Mucosa of stomach (tissue), 1 donor: ENCODE measurements around the gene NBEA.

Source experiments
- H3K27me3 ChIP-seq: one replicate; pipeline ENCODE4 v1.7.0; 2013; ENCODE audit warnings: mild to moderate bottlenecking, low read length; ENCODE audit not compliant: control insufficient read depth, insufficient read depth
- H3K36me3 ChIP-seq: one replicate; pipeline ENCODE4 v1.7.0; 2013; ENCODE audit warnings: low read length; ENCODE audit not compliant: control insufficient read depth, insufficient read depth
- H3K4me1 ChIP-seq: one replicate; pipeline ENCODE4 v1.7.0; 2013; ENCODE audit warnings: mild to moderate bottlenecking, low read length; ENCODE audit not compliant: control insufficient read depth, insufficient read depth
- H3K4me3 ChIP-seq: one replicate; pipeline ENCODE4 v1.7.0; 2013; ENCODE audit warnings: low read length
- H3K9ac ChIP-seq: one replicate; pipeline ENCODE4 v1.7.0; 2013; ENCODE audit warnings: mild to moderate bottlenecking, low read length, moderate library complexity
- H3K9me3 ChIP-seq: one replicate; pipeline ENCODE4 v1.7.0; 2013; ENCODE audit warnings: mild to moderate bottlenecking, low read length, moderate library complexity; ENCODE audit not compliant: control insufficient read depth
- donor health status: Pancreatic carcinoma.

The NBEA gene

DNA sequence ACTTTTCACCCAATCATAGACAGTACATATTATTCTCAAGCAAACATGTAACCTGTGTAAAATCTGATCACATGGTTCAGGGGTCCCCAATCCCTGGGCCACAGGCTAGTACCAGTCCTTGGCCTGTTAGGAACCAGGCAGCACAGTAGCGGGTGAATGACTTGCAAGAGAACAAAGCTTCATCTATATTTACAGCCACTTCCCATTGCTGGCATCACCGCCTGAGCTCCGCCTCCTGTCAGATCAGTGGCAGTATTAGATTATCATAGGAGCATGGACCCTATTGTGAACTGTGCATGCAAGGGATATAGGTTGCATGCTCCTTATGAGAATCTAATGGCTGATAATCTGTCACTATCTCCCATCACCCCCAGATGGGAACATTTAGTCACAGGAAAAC, 401.3 kb downstream of the NBEA start:
- Histone ChIP-seq H3K4me3 (no peak overlapping the region), H3K4me1 (no peaks in the 10 kb centered on the region), H3K9ac (no peak overlapping the region), H3K9me3 (no peaks in the 10 kb centered on the region), H3K36me3 (no peaks in the 10 kb centered on the region), H3K27me3 (no peaks in the 10 kb centered on the region)

DNA sequence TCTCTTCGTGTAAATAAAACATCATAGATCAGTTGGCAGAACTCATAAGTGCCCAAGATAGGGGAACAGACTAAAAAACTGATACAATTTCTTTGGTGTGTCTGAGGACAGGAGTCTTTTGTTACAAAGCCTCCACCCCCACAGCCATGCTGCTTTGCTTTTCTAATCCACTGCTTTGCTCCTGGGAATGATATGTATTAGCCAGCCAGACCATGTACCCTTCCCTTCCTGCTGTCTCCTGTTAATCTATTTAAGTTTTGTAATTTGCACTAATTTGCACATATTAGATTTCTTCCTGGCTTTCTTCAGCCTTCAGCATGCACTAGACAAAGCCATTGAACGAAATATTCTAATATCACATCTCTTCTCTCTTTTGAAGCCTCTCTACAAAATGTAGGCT, 403.9 kb downstream of the NBEA start:
- Histone ChIP-seq H3K9me3 (no peaks in the 10 kb centered on the region), H3K27me3 (no peaks in the 10 kb centered on the region)

DNA sequence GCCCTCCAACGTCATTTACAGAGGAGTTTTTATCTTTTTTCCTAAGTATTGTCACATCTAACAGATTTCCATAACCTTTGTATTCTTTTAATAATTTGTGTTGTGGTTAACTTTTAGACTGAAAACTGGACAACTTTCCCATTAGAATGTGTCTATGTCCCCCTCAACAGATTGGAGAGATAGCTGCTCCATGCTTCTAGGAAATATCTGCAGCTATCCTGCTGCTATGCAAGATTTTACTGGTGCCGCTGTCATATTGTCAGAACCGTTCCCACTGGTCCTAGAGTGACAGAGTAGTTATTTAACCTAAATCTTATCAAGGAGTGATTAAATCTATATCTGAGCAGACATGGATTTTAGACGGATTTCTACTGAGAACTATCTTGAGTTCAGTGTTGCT, 404.4 kb downstream of the NBEA start:
- no peaks in the 10 kb centered on the region for H3K36me3 ChIP-seq
- H3K9ac ChIP-seq, result no peak overlapping the region
- peaks cover 8% of the 10 kb centered on the region for H3K4me1 ChIP-seq
- no peaks in the 10 kb centered on the region for H3K27me3 ChIP-seq
- no peak overlapping the region for H3K4me3 ChIP-seq
- H3K9me3 ChIP-seq, result no peaks in the 10 kb centered on the region

More for the DNA sequence above, 403.9 kb downstream of the NBEA start:
- H3K9ac ChIP-seq, result no peak overlapping the region
- no peak overlapping the region for H3K4me3 ChIP-seq
- H3K4me1 ChIP-seq, result peaks cover 8% of the 10 kb centered on the region
- H3K36me3 ChIP-seq, result no peaks in the 10 kb centered on the region

DNA sequence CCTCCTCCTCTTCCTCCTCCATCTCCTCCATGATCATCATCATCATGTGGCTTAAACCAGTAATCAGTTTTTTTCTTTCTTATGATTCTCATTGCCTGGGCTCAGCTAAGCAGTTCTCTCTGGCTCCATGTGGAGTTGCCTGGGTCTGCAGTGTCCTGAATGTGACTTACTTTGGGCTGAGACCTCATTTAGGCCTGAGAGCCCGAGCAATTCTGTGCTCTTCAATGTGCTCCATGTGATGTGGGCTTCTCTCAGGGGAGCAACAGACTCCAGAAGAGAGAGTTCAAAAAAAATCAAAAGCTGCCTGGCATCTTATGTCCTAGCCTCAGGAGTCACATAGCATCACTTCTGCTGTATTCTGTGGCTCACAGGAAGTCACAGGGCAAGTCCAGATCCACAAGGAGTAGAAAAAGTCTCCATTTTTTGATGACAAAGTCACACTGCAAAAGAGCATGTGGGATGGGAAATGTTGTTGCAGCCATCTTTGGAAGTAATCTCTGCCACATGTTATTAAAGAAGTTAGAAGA, 405.7 kb downstream of the NBEA start:
- Histone ChIP-seq H3K4me3 (no peak overlapping the region), H3K9me3 (no peaks in the 10 kb centered on the region), H3K36me3 (no peaks in the 10 kb centered on the region), H3K9ac (no peak overlapping the region), H3K4me1 (peaks cover 8% of the 10 kb centered on the region), H3K27me3 (no peaks in the 10 kb centered on the region)

DNA sequence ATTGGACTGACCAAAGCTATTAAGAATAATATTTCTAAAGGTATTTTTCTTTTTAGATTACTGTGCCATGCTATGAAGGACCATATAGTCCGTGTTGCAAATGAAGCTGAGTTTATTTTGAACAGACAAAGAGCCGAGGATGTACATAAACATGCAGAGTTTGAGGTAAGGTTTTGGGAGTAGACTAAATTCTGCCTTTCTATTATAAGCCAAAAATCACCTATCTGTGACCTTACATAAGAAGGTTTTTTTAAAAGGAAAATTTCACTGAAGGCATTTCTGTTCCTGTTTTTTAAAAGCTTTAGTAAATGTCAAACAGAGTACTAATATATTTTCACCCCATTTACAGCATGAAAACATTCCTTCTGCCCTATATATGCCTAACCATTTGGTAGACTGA, 407.0 kb downstream of the NBEA start:
- Histone ChIP-seq H3K4me1 (peaks cover 8% of the 10 kb centered on the region), H3K27me3 (no peaks in the 10 kb centered on the region), H3K36me3 (no peaks in the 10 kb centered on the region), H3K4me3 (no peak overlapping the region), H3K9me3 (no peaks in the 10 kb centered on the region), H3K9ac (no peak overlapping the region)

DNA sequence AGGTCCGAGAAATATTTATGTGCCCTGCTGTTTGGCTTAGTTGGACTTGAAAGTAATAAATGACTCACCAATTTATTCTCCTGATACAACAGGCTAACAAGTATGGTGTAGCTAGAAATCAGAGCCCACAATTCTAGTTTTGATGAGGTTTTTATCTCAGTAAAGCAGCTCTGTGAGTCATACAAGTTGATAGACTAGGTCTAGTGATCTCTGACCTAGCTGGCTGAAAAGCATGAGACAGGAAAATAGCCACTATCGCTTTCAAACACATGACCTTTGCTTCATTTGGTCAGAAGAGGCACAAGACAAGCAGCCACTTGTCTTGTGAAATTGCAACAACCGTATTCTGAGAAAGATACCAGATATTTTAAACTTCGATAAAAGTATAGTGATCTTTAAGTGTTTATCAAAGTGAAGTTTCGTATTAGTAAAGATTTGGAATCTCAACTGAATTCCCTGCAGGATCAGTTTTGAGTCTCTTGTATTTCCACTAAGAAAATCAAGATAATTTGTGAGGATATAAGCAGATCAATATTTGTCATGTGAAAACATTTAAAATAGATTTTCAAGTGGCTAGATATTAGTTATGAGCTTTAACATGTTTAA, 407.7 kb downstream of the NBEA start:
- Histone ChIP-seq H3K4me3 (no peak overlapping the region), H3K36me3 (no peaks in the 10 kb centered on the region)

DNA sequence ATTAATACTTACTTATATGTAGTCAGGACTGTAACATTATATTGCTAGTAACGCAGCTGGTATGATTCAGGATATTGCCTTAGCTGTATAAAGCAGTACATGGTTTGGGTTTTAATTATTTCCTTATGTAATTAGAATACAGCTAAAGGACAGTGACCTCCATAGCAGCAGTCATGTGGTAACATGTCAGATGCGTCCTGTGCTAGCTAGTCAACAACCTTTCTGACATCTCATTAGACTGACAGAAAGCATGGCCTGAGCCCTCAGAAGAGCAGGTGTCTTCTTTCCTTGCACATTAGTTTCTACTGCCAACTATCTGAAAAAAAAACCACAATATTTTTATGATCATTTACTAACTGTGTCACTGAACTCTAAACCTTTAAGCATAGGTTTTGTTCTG, 412.2 kb downstream of the NBEA start:
- Histone ChIP-seq H3K9ac (no peak overlapping the region), H3K4me1 (peaks cover 8% of the 10 kb centered on the region)

More for the DNA sequence above, 407.7 kb downstream of the NBEA start:
- Histone ChIP-seq H3K9ac (no peak overlapping the region), H3K4me1 (peaks cover 8% of the 10 kb centered on the region), H3K27me3 (no peaks in the 10 kb centered on the region), H3K9me3 (no peaks in the 10 kb centered on the region)

DNA sequence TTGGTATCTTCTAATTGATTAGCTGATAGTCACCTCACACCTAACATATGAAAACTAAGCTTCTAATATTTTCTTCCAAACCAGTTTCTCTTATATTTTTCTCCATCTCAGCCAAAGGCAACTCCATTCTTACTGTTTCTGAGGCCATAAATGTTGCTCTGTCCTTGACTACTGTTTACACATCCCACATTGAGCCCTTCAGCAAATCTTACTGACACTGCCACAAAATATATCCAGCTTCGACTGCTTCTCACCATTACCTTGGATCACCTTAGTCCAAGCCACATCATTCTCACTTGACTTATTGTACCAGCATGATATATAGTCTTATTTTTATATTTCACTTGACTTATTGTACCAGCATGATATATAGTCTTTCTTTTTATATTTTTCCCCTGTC, 412.8 kb downstream of the NBEA start:
- H3K9ac ChIP-seq, result no peak overlapping the region
- peaks cover 4% of the 10 kb centered on the region for H3K4me1 ChIP-seq
- no peaks in the 10 kb centered on the region for H3K9me3 ChIP-seq
- no peak overlapping the region for H3K4me3 ChIP-seq
- no peaks in the 10 kb centered on the region for H3K27me3 ChIP-seq
- no peaks in the 10 kb centered on the region for H3K36me3 ChIP-seq

More for the DNA sequence above, 412.2 kb downstream of the NBEA start:
- H3K36me3 ChIP-seq, result no peaks in the 10 kb centered on the region
- H3K27me3 ChIP-seq, result no peaks in the 10 kb centered on the region
- no peak overlapping the region for H3K4me3 ChIP-seq
- H3K9me3 ChIP-seq, result no peaks in the 10 kb centered on the region

DNA sequence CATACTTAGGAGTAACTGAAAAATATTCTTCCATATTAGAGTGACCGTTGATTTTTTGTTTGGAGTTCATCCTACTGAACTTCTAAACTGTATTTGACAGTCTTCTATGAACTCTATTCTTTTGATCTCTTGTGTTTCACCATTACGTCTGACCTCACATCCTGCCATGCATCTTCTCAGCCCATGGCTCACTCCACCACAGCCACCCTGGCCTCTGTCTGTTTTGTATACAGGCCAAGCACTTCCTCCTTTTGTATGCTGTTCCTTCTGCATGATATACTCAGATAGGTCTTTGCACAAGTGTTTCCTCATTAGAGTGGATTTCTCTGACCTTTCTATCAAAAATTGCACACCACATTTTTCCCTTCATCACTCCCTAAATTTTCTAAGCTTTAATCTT, 414.5 kb downstream of the NBEA start:
- H3K27me3 ChIP-seq, result no peaks in the 10 kb centered on the region
- no peaks in the 10 kb centered on the region for H3K36me3 ChIP-seq
- no peak overlapping the region for H3K9ac ChIP-seq
- H3K4me1 ChIP-seq, result no peaks in the 10 kb centered on the region
- no peaks in the 10 kb centered on the region for H3K9me3 ChIP-seq
- H3K4me3 ChIP-seq, result no peak overlapping the region

DNA sequence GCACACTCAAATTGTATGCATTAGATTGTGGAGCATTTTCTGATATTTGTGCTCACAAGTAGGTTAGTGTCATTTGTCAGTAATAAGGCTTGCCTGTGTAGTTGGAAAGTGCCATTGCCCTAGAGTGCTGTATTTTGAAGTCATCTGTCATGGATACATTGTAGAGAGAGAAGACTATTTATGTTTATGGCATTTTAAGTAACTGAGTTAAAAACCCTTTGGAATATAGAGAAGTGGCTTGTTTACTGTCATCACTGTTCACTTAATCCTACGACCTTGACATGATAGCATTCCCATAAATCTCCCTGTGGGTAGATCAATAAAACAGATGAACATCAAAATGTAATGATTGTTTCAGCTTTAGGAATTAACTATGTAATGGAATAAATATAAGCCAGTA, 423.8 kb downstream of the NBEA start:
- Histone ChIP-seq H3K9me3 (no peaks in the 10 kb centered on the region), H3K9ac (no peak overlapping the region), H3K27me3 (no peaks in the 10 kb centered on the region), H3K4me1 (no peaks in the 10 kb centered on the region), H3K36me3 (no peaks in the 10 kb centered on the region), H3K4me3 (no peak overlapping the region)

DNA sequence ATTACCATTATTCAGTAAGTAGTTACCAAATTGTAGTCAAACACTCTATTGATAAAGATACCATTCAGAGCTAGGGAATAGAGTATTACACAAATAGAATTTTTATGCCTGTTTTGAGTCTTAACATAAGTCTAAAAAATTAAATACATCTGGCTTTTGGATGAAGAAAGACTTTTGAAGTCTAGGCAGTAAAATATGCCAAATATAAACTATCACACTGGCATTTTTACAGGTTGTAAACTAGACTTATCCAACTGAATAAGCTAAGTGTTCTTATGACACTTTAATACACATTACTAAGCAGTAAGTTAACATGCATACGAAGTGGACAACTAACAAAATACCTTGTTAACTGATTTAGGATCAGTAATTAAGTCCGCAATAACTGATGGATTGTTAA, 425.5 kb downstream of the NBEA start:
- H3K9me3 ChIP-seq, result no peaks in the 10 kb centered on the region
- H3K27me3 ChIP-seq, result no peaks in the 10 kb centered on the region
- H3K9ac ChIP-seq, result no peak overlapping the region
- no peaks in the 10 kb centered on the region for H3K36me3 ChIP-seq
- H3K4me1 ChIP-seq, result no peaks in the 10 kb centered on the region
- no peak overlapping the region for H3K4me3 ChIP-seq

DNA sequence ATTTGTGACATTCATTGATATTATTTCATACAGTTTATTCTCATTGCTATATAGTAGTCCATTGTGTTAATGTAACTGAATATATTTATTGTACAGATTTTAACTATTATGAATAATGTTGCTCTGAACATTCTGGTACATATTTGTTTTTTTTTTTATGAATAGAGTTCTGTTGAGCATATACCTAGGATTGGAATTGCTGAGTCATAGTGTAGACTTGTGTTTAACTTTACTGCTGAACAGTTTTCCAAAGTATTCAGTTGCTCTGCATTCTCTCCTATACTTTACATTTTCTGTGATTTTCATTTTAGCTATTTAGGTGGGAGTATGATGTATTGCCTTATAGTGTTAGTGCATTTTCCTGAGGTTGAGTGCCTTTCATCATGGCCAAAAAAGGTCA, 436.9 kb downstream of the NBEA start:
- no peaks in the 10 kb centered on the region for H3K36me3 ChIP-seq
- no peak overlapping the region for H3K4me3 ChIP-seq
- H3K27me3 ChIP-seq, result no peaks in the 10 kb centered on the region
- no peaks in the 10 kb centered on the region for H3K9me3 ChIP-seq
- no peak overlapping the region for H3K9ac ChIP-seq
- no peaks in the 10 kb centered on the region for H3K4me1 ChIP-seq

DNA sequence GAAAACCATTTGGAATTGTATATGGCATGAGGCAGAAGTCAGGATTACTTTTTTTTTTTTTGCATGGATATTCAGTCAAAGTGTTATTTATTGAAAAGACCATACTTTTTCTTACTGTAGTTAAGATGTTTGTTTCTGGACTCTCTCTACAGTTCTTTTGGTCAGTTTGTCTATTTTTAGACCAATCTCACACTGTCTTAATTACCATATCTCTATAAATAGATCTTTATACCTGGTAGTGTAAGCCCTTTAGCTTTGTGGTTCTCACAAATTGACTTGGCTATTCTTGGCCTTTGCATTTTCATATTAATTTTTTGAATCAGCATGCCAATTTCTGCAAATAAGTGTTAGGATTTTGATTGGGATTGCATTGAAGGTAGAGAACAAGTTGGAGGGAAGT, 437.6 kb downstream of the NBEA start:
- Histone ChIP-seq H3K36me3 (no peaks in the 10 kb centered on the region), H3K9me3 (no peaks in the 10 kb centered on the region), H3K4me1 (no peaks in the 10 kb centered on the region), H3K27me3 (no peaks in the 10 kb centered on the region), H3K9ac (no peak overlapping the region), H3K4me3 (no peak overlapping the region)
